Activated T-cell treated with anti-CD3 and anti-CD28 coated beads, Interleukin-2, amount 50 U/mL, for 1 hour (primary cell): ENCODE measurements around the gene STT3B.

ENCODE experiments used
- DNase-seq: peaks from one replicate; pipeline ENCODE4 v3.0.0-alpha.2; 2020

STT3B gene

GRCh38 chr3:31613177-31613576, 80.5 kb downstream of the STT3B start:
- no peak for DNase-seq

GRCh38 chr3:31613654-31614053, 80.9 kb downstream of the STT3B start:
- no peak for DNase-seq

GRCh38 chr3:31614162-31614921, 81.6 kb downstream of the STT3B start:
- no peak for DNase-seq

- DNase-seq = no peak
Measured at GRCh38 chr3:31615071-31615875, 82.5 kb downstream of the STT3B start.

- DNase-seq = no peak
Measured at GRCh38 chr3:31616711-31617110, 84.0 kb downstream of the STT3B start.

GRCh38 chr3:31620656-31621055, 87.9 kb downstream of the STT3B start:
- no peak for DNase-seq

- no peak for DNase-seq
Measured at GRCh38 chr3:31621314-31621713, 88.6 kb downstream of the STT3B start.

GRCh38 chr3:31622636-31623288, 90.0 kb downstream of the STT3B start:
- no peak for DNase-seq

- DNase-seq = no peak
Measured at GRCh38 chr3:31624083-31624709, 91.5 kb downstream of the STT3B start.

GRCh38 chr3:31625358-31625757, 92.6 kb downstream of the STT3B start:
- DNase-seq = no peak

- DNase-seq = no peak
Measured at GRCh38 chr3:31629054-31629453, 96.3 kb downstream of the STT3B start.

- no peak for DNase-seq
Measured at GRCh38 chr3:31634476-31634875, 101.8 kb downstream of the STT3B start.

GRCh38 chr3:31635545-31635944, 102.8 kb downstream of the STT3B start:
- DNase-seq = no peak

GRCh38 chr3:31636049-31636448, 103.3 kb downstream of the STT3B start:
- no peak for DNase-seq

- no peak for DNase-seq
Measured at GRCh38 chr3:31636694-31637442, 104.1 kb downstream of the STT3B start.

GRCh38 chr3:31639828-31640227, 107.1 kb downstream of the STT3B start:
- DNase-seq = no peak

GRCh38 chr3:31645256-31645655, 112.5 kb downstream of the STT3B start:
- no peak for DNase-seq

- DNase-seq = no peak
Measured at GRCh38 chr3:31648286-31648968, 115.7 kb downstream of the STT3B start.

- DNase-seq = no peak
Measured at GRCh38 chr3:31652296-31652695, 119.6 kb downstream of the STT3B start.

- DNase-seq = no peak
Measured at GRCh38 chr3:31653464-31653863, 120.7 kb downstream of the STT3B start.

GRCh38 chr3:31654998-31655397, 122.3 kb downstream of the STT3B start:
- DNase-seq = no peak

GRCh38 chr3:31659246-31659645, 126.5 kb downstream of the STT3B start:
- DNase-seq = no peak
